Measurements from ENCODE around the gene CACNG5. TPM values are rescaled to one million over a fixed set of nuclear protein-coding genes. Genes with fewer than 3 reads are reported as not detected.

CACNG5 gene
- polyA plus RNA-seq, 4 donors = 0.06 TPM; not detected in 3

GRCh38 chr17:66847704-66848103 is 12.8 kb downstream of the CACNG5 start:
- H3K4me1 ChIP-seq (ENCODE audit: control insufficient read depth in 3 of 3, insufficient read depth in 2 of 3, low read depth in 1 of 3, low read length in 2 of 3) = no peaks in the 10 kb centered on the region
- FAIRE-seq = no peak
- WGBS, 3 donors = 58 to 83% (median 72%) methylated on average over 3 of the region's 3 CpGs

GRCh38 chr17:66848496-66848895 is 13.6 kb downstream of the CACNG5 start:
- no peak overlapping the region for H3K27ac ChIP-seq (ENCODE audit: low read depth in 1 of 3, low read length in 2 of 3)
- DNase-seq (no peak), FAIRE-seq (no peak)
- peaks cover 0 to 4% of the 10 kb centered on the region in 2 donors for H3K9me3 ChIP-seq (ENCODE audit: control insufficient read depth in 2 of 2, insufficient read depth in 1 of 2, low read depth in 1 of 2, low read length in 1 of 2)
- H3K27me3 ChIP-seq (ENCODE audit: control insufficient read depth in 3 of 3, insufficient read depth in 3 of 3, low read length in 3 of 3) = no peaks in the 10 kb centered on the region
- H3K4me1 ChIP-seq (ENCODE audit: control insufficient read depth in 3 of 3, insufficient read depth in 2 of 3, low read depth in 1 of 3, low read length in 2 of 3) = no peaks in the 10 kb centered on the region
- WGBS, 3 donors = 70 to 82% (median 79%) methylated on average over 6 of the region's 6 CpGs
- no peaks in the 10 kb centered on the region for H3K36me3 ChIP-seq (ENCODE audit: control insufficient read depth in 3 of 3, insufficient read depth in 2 of 3, low read depth in 1 of 3, low read length in 3 of 3)
- no peak overlapping the region for H3K4me3 ChIP-seq (ENCODE audit: low read depth in 1 of 3, low read length in 3 of 3)

More at GRCh38 chr17:66847704-66848103, 12.8 kb downstream of the CACNG5 start:
- DNase-seq = no peak
- no peaks in the 10 kb centered on the region for H3K36me3 ChIP-seq (ENCODE audit: control insufficient read depth in 3 of 3, insufficient read depth in 2 of 3, low read depth in 1 of 3, low read length in 3 of 3)
- peaks cover 0 to 4% of the 10 kb centered on the region in 2 donors for H3K9me3 ChIP-seq (ENCODE audit: control insufficient read depth in 2 of 2, insufficient read depth in 1 of 2, low read depth in 1 of 2, low read length in 1 of 2)
- no peak overlapping the region for H3K4me3 ChIP-seq (ENCODE audit: low read depth in 1 of 3, low read length in 3 of 3)
- no peaks in the 10 kb centered on the region for H3K27me3 ChIP-seq (ENCODE audit: control insufficient read depth in 3 of 3, insufficient read depth in 3 of 3, low read length in 3 of 3)
- no peak overlapping the region for H3K27ac ChIP-seq (ENCODE audit: low read depth in 1 of 3, low read length in 2 of 3)

- H3K27ac ChIP-seq (ENCODE audit: low read depth in 1 of 3, low read length in 2 of 3) = no peak overlapping the region
- H3K4me3 ChIP-seq (ENCODE audit: low read depth in 1 of 3, low read length in 3 of 3) = no peak overlapping the region
- peaks cover 0 to 4% of the 10 kb centered on the region in 2 donors for H3K9me3 ChIP-seq (ENCODE audit: control insufficient read depth in 2 of 2, insufficient read depth in 1 of 2, low read depth in 1 of 2, low read length in 1 of 2)
- 73 to 88% (median 82%) methylated on average over 11 to 14 of the region's 14 CpGs for WGBS, 3 donors
- no peak for FAIRE-seq
- DNase-seq = no peak
- no peaks in the 10 kb centered on the region for H3K4me1 ChIP-seq (ENCODE audit: control insufficient read depth in 3 of 3, insufficient read depth in 2 of 3, low read depth in 1 of 3, low read length in 2 of 3)
- H3K36me3 ChIP-seq (ENCODE audit: control insufficient read depth in 3 of 3, insufficient read depth in 2 of 3, low read depth in 1 of 3, low read length in 3 of 3) = no peaks in the 10 kb centered on the region
- no peaks in the 10 kb centered on the region for H3K27me3 ChIP-seq (ENCODE audit: control insufficient read depth in 3 of 3, insufficient read depth in 3 of 3, low read length in 3 of 3)
Observed at GRCh38 chr17:66849032-66849655, 14.2 kb downstream of the CACNG5 start.

- FAIRE-seq = no peak
- WGBS, 3 donors = 74 to 81% (median 77%) methylated on average over 4 of the region's 4 CpGs
- H3K27ac ChIP-seq (ENCODE audit: low read depth in 1 of 3, low read length in 2 of 3) = no peak overlapping the region
Observed at GRCh38 chr17:66849851-66850580, 15.1 kb downstream of the CACNG5 start.

GRCh38 chr17:66850692-66851091 is 15.8 kb downstream of the CACNG5 start:
- WGBS, 3 donors = 48 to 73% (median 61%) methylated on average over 3 of the region's 3 CpGs
- no peak for DNase-seq
- Histone ChIP-seq H3K4me3 (ENCODE audit: low read depth in 1 of 3, low read length in 3 of 3) (no peak overlapping the region), H3K36me3 (ENCODE audit: control insufficient read depth in 3 of 3, insufficient read depth in 2 of 3, low read depth in 1 of 3, low read length in 3 of 3) (no peaks in the 10 kb centered on the region), H3K27ac (ENCODE audit: low read depth in 1 of 3, low read length in 2 of 3) (no peak overlapping the region), H3K9me3 (ENCODE audit: control insufficient read depth in 2 of 2, insufficient read depth in 1 of 2, low read depth in 1 of 2, low read length in 1 of 2) (peaks cover 0 to 4% of the 10 kb centered on the region in 2 donors), H3K4me1 (ENCODE audit: control insufficient read depth in 3 of 3, insufficient read depth in 2 of 3, low read depth in 1 of 3, low read length in 2 of 3) (no peaks in the 10 kb centered on the region), H3K27me3 (ENCODE audit: control insufficient read depth in 3 of 3, insufficient read depth in 3 of 3, low read length in 3 of 3) (no peaks in the 10 kb centered on the region)
- FAIRE-seq = no peak

More at GRCh38 chr17:66849851-66850580, 15.1 kb downstream of the CACNG5 start:
- DNase-seq = no peak
- H3K36me3 ChIP-seq (ENCODE audit: control insufficient read depth in 3 of 3, insufficient read depth in 2 of 3, low read depth in 1 of 3, low read length in 3 of 3) = no peaks in the 10 kb centered on the region
- no peak overlapping the region for H3K4me3 ChIP-seq (ENCODE audit: low read depth in 1 of 3, low read length in 3 of 3)
- no peaks in the 10 kb centered on the region for H3K27me3 ChIP-seq (ENCODE audit: control insufficient read depth in 3 of 3, insufficient read depth in 3 of 3, low read length in 3 of 3)
- peaks cover 0 to 4% of the 10 kb centered on the region in 2 donors for H3K9me3 ChIP-seq (ENCODE audit: control insufficient read depth in 2 of 2, insufficient read depth in 1 of 2, low read depth in 1 of 2, low read length in 1 of 2)
- H3K4me1 ChIP-seq (ENCODE audit: control insufficient read depth in 3 of 3, insufficient read depth in 2 of 3, low read depth in 1 of 3, low read length in 2 of 3) = no peaks in the 10 kb centered on the region

GRCh38 chr17:66855204-66855603 is 20.3 kb downstream of the CACNG5 start:
- Histone ChIP-seq H3K27ac (ENCODE audit: low read depth in 1 of 3, low read length in 2 of 3) (no peak overlapping the region), H3K9me3 (ENCODE audit: control insufficient read depth in 2 of 2, insufficient read depth in 1 of 2, low read depth in 1 of 2, low read length in 1 of 2) (no peaks in the 10 kb centered on the region), H3K4me1 (ENCODE audit: control insufficient read depth in 3 of 3, insufficient read depth in 2 of 3, low read depth in 1 of 3, low read length in 2 of 3) (no peaks in the 10 kb centered on the region), H3K4me3 (ENCODE audit: low read depth in 1 of 3, low read length in 3 of 3) (no peak overlapping the region), H3K36me3 (ENCODE audit: control insufficient read depth in 3 of 3, insufficient read depth in 2 of 3, low read depth in 1 of 3, low read length in 3 of 3) (no peaks in the 10 kb centered on the region), H3K27me3 (ENCODE audit: control insufficient read depth in 3 of 3, insufficient read depth in 3 of 3, low read length in 3 of 3) (no peaks in the 10 kb centered on the region)
- no peak for DNase-seq
- 71 to 77% (median 76%) methylated on average over 10 of the region's 10 CpGs for WGBS, 3 donors
- FAIRE-seq = no peak

GRCh38 chr17:66858226-66859083 is 23.5 kb downstream of the CACNG5 start:
- H3K36me3 ChIP-seq (ENCODE audit: control insufficient read depth in 3 of 3, insufficient read depth in 2 of 3, low read depth in 1 of 3, low read length in 3 of 3) = no peaks in the 10 kb centered on the region
- H3K9me3 ChIP-seq (ENCODE audit: control insufficient read depth in 2 of 2, insufficient read depth in 1 of 2, low read depth in 1 of 2, low read length in 1 of 2) = no peaks in the 10 kb centered on the region
- no peak for FAIRE-seq
- no peak overlapping the region for H3K27ac ChIP-seq (ENCODE audit: low read depth in 1 of 3, low read length in 2 of 3)
- H3K4me3 ChIP-seq (ENCODE audit: low read depth in 1 of 3, low read length in 3 of 3) = no peak overlapping the region
- DNase-seq = no peak
- 76 to 80% (median 79%) methylated on average over 12 of the region's 12 CpGs for WGBS, 3 donors
- no peaks in the 10 kb centered on the region for H3K27me3 ChIP-seq (ENCODE audit: control insufficient read depth in 3 of 3, insufficient read depth in 3 of 3, low read length in 3 of 3)
- H3K4me1 ChIP-seq (ENCODE audit: control insufficient read depth in 3 of 3, insufficient read depth in 2 of 3, low read depth in 1 of 3, low read length in 2 of 3) = no peaks in the 10 kb centered on the region

- 74 to 79% (median 76%) methylated on average over 8 of the region's 8 CpGs for WGBS, 3 donors
- Histone ChIP-seq H3K9me3 (ENCODE audit: control insufficient read depth in 2 of 2, insufficient read depth in 1 of 2, low read depth in 1 of 2, low read length in 1 of 2) (no peaks in the 10 kb centered on the region), H3K27ac (ENCODE audit: low read depth in 1 of 3, low read length in 2 of 3) (no peak overlapping the region), H3K36me3 (ENCODE audit: control insufficient read depth in 3 of 3, insufficient read depth in 2 of 3, low read depth in 1 of 3, low read length in 3 of 3) (no peaks in the 10 kb centered on the region), H3K27me3 (ENCODE audit: control insufficient read depth in 3 of 3, insufficient read depth in 3 of 3, low read length in 3 of 3) (no peaks in the 10 kb centered on the region), H3K4me1 (ENCODE audit: control insufficient read depth in 3 of 3, insufficient read depth in 2 of 3, low read depth in 1 of 3, low read length in 2 of 3) (no peaks in the 10 kb centered on the region), H3K4me3 (ENCODE audit: low read depth in 1 of 3, low read length in 3 of 3) (no peak overlapping the region)
- DNase-seq (no peak), FAIRE-seq (no peak)
Observed at GRCh38 chr17:66859353-66859752, 24.4 kb downstream of the CACNG5 start.
